HL-60 (cell line): ENCODE data around the gene KDM1B.

Experiments
- DNase-seq, 2 experiments: peaks; one replicate each; pipeline ENCODE4 v3.0.0-alpha.2; 2010 to 2020; ENCODE audit warnings: low read depth in 1 of 2, low spot score in 1 of 2
- H3K27ac ChIP-seq: fragments of 250-450 bp; sonication (Bioruptor Pico); replicated peaks from 2 replicates; pipeline ENCODE4 v1.5.1; 2020; ENCODE audit warnings: mild to moderate bottlenecking, moderate library complexity
- H3K27me3 ChIP-seq: fragments of 250-450 bp; sonication (Bioruptor Pico); 2 replicates; pipeline ENCODE4 v1.5.1; 2021; ENCODE audit warnings: mild to moderate bottlenecking, moderate library complexity; ENCODE audit not compliant: insufficient read depth, poor library complexity, severe bottlenecking
- H3K4me3 ChIP-seq: replicated peaks from 2 replicates; pipeline ENCODE4 v1.5.1; 2011; ENCODE audit warnings: mild to moderate bottlenecking, control low read depth, low read length; ENCODE audit not compliant: insufficient read depth
- GABPA ChIP-seq: IDR thresholded peaks from 2 replicates; pipeline ENCODE4 v1.6.1; 2012; ENCODE audit warnings: low read depth
- POLR2AphosphoS5 ChIP-seq: IDR thresholded peaks from 2 replicates; pipeline ENCODE4 v1.6.1; 2012; ENCODE audit warnings: low read depth
- SPI1 ChIP-seq: IDR thresholded peaks from 2 replicates; pipeline ENCODE4 v1.6.1; 2012; ENCODE audit warnings: low read depth, mild to moderate bottlenecking, borderline replicate concordance
- TF ChIP-seq, protein P1 (sequence below): IDR thresholded peaks from 2 replicates; pipeline ENCODE4 v1.6.1; 2012; ENCODE audit warnings: low read depth; ENCODE audit not compliant: insufficient replicate concordance
- TF ChIP-seq, protein P2 (sequence below): IDR thresholded peaks from one replicate; pipeline ENCODE4 v1.5.1; 2011; ENCODE audit warnings: low read length, control low read depth, inconsistent platforms; ENCODE audit not compliant: insufficient read depth

The KDM1B gene

GRCh38 chr6:18244251-18244650 lies 89.0 kb downstream of the KDM1B start:
- Histone ChIP-seq H3K27ac (no peak overlapping the region), H3K4me3 (no peak overlapping the region)
- TF ChIP-seq, protein P1, sequence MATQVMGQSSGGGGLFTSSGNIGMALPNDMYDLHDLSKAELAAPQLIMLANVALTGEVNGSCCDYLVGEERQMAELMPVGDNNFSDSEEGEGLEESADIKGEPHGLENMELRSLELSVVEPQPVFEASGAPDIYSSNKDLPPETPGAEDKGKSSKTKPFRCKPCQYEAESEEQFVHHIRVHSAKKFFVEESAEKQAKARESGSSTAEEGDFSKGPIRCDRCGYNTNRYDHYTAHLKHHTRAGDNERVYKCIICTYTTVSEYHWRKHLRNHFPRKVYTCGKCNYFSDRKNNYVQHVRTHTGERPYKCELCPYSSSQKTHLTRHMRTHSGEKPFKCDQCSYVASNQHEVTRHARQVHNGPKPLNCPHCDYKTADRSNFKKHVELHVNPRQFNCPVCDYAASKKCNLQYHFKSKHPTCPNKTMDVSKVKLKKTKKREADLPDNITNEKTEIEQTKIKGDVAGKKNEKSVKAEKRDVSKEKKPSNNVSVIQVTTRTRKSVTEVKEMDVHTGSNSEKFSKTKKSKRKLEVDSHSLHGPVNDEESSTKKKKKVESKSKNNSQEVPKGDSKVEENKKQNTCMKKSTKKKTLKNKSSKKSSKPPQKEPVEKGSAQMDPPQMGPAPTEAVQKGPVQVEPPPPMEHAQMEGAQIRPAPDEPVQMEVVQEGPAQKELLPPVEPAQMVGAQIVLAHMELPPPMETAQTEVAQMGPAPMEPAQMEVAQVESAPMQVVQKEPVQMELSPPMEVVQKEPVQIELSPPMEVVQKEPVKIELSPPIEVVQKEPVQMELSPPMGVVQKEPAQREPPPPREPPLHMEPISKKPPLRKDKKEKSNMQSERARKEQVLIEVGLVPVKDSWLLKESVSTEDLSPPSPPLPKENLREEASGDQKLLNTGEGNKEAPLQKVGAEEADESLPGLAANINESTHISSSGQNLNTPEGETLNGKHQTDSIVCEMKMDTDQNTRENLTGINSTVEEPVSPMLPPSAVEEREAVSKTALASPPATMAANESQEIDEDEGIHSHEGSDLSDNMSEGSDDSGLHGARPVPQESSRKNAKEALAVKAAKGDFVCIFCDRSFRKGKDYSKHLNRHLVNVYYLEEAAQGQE, result no peak
- no peak for TF ChIP-seq POLR2AphosphoS5
- no peak for TF ChIP-seq SPI1
- TF ChIP-seq, protein P2, sequence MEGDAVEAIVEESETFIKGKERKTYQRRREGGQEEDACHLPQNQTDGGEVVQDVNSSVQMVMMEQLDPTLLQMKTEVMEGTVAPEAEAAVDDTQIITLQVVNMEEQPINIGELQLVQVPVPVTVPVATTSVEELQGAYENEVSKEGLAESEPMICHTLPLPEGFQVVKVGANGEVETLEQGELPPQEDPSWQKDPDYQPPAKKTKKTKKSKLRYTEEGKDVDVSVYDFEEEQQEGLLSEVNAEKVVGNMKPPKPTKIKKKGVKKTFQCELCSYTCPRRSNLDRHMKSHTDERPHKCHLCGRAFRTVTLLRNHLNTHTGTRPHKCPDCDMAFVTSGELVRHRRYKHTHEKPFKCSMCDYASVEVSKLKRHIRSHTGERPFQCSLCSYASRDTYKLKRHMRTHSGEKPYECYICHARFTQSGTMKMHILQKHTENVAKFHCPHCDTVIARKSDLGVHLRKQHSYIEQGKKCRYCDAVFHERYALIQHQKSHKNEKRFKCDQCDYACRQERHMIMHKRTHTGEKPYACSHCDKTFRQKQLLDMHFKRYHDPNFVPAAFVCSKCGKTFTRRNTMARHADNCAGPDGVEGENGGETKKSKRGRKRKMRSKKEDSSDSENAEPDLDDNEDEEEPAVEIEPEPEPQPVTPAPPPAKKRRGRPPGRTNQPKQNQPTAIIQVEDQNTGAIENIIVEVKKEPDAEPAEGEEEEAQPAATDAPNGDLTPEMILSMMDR, result no peak
- TF ChIP-seq GABPA, result no peak

DNA sequence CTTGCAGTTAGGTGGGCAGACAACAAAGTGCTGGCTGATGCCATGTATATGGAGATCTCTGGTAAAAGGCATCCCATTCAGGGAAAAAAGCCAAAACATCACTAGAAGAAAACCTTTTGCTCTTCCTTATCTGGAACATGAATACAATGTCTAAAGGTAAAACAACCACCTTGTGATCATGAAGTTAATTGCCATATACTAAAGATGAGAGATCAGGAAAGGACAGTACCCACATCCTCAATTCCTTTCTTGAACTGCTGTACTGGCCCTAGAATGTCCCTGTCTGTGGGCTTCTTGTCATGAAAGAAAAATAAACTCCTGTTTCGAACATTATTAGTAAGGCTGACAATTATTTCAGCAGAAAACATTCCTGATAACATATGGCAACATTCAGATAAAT lies 89.9 kb downstream of the KDM1B start:
- no peaks in the 10 kb centered on the region for H3K27me3 ChIP-seq
- TF ChIP-seq, protein P2, result no peak
- no peak for TF ChIP-seq GABPA
- TF ChIP-seq, protein P1, result no peak
- TF ChIP-seq SPI1, result no peak
- no peak for TF ChIP-seq POLR2AphosphoS5
- DNase-seq, result no peak
- no peak overlapping the region for H3K27ac ChIP-seq
- H3K4me3 ChIP-seq, result no peak overlapping the region

More at GRCh38 chr6:18244251-18244650, 89.0 kb downstream of the KDM1B start:
- DNase-seq, result no peak
- no peaks in the 10 kb centered on the region for H3K27me3 ChIP-seq

DNA sequence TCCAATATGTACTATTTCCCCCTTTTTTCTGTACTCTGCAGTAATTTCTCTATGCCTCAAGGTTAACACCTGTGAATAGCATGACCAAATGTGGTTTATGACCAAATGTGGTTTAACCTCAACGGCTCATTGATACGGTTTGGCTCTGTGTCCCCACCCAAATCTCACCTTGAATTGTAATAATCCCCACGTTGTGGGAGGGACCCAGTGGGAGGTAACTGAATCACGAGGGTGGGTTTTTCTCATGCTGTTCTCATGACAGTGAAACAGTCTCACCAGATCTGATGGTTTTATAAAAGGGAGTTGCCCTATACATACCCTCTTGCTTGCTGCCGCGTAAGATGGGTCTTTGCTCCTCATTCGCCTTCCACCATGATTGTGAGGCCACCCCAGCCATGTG lies 90.4 kb downstream of the KDM1B start:
- no peak overlapping the region for H3K4me3 ChIP-seq
- no peak overlapping the region for H3K27ac ChIP-seq
- TF ChIP-seq POLR2AphosphoS5 (0 out of 2 replicates have a peak, but pooled peaks have one; percentile 32), SPI1 (no peak), GABPA (no peak)
- TF ChIP-seq, protein P1, result no peak
- TF ChIP-seq, protein P2, result no peak
- no peak for DNase-seq
- H3K27me3 ChIP-seq, result no peaks in the 10 kb centered on the region
